Peyer's patch (tissue), 4 donors: Measurements from ENCODE around the gene BROX. TPM values are rescaled to one million over a fixed set of nuclear protein-coding genes. Genes with fewer than 3 reads are reported as not detected.

Source experiments
- DNase-seq, 3 donors: peaks; one replicate each; pipeline ENCODE4 v3.0.0-alpha.2; 2017 to 2019
- H3K27ac ChIP-seq, 4 donors: fragments of 200-600 bp; sonication (generic); one replicate each; pipeline ENCODE4 v1.5.1; 2016 to 2019
- H3K27me3 ChIP-seq, 2 donors: fragments of 200-600 bp; sonication (generic); one replicate each; pipeline ENCODE4 v1.5.1; 2019
- H3K36me3 ChIP-seq, 3 donors: fragments of 200-600 bp; sonication (generic); one replicate each; pipeline ENCODE4 v1.5.1; 2016 to 2019
- H3K4me1 ChIP-seq, 4 donors: fragments of 200-600 bp; sonication (generic); one replicate each; pipeline ENCODE4 v1.5.1; 2016 to 2019
- H3K4me3 ChIP-seq, 4 donors: fragments of 200-600 bp; sonication (generic); 1 replicate in 3 of 4; 2 replicates in 1 of 4; pipeline ENCODE4 v1.5.1; 2016 to 2019; ENCODE audit warnings: mild to moderate bottlenecking in 1 of 4
- H3K9me3 ChIP-seq, 4 donors: fragments of 200-600 bp; sonication (generic); one replicate each; pipeline ENCODE4 v1.5.1; 2016 to 2019; ENCODE audit warnings: mild to moderate bottlenecking in 1 of 4
- POLR2A ChIP-seq, 2 donors: fragments of 450-650 bp; IDR thresholded peaks; one replicate each; pipeline ENCODE4 v1.5.1; 2017; ENCODE audit warnings: antibody characterized with exemption in 2 of 2, mild to moderate bottlenecking in 2 of 2, moderate library complexity in 2 of 2
- total RNA-seq, 4 donors: library from RNA; depleted of rRNA; stranded (reverse); fragments of >200 nt; gene quantifications; one replicate each; pipeline ENCODE4 v1.1.0, GENCODE V29; 2016
- TF ChIP-seq, protein P1 (sequence below), 6 experiments: fragments of 450-650 bp in 4 of 6; fragments of 200-600 bp in 2 of 6; sonication (generic) in 1 of 6; IDR thresholded peaks; one replicate each; pipeline ENCODE4 v1.5.1; 2017 to 2019; ENCODE audit warnings: antibody characterized with exemption in 6 of 6, mild to moderate bottlenecking in 3 of 6, moderate library complexity in 1 of 6

Gene BROX
- total RNA-seq, 4 donors from 2014 or later, result 37.7 to 57.4 (median 43.9) TPM

DNA sequence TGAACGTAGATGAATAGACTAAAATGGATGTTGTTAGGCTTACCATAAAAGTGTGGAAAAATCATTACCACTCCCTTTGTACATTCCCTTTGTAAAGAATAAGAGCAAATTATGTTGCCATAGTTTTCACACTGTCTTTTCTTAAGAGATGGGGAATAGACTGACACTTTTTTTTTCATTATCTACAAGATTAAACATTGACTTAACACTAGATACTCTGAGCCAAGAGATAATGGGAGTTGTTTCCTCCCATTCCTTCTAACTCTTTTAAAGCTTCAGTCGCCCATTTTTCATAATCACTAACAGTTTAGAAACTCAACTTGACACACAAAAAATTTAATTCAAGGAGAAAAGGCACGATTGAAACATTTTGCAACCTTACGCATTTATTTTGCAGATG is 10.2 kb upstream of the BROX start:
- H3K9me3 ChIP-seq, result no peaks in the 10 kb centered on the region
- H3K27ac ChIP-seq, result no peak overlapping the region
- H3K27me3 ChIP-seq, result no peaks in the 10 kb centered on the region
- H3K36me3 ChIP-seq, result peaks cover 0 to 19% (median 0%) of the 10 kb centered on the region in 3 donors
- TF ChIP-seq POLR2A (IDR thresholded peaks at IDR 0.05), result no peak
- TF ChIP-seq, protein P1, sequence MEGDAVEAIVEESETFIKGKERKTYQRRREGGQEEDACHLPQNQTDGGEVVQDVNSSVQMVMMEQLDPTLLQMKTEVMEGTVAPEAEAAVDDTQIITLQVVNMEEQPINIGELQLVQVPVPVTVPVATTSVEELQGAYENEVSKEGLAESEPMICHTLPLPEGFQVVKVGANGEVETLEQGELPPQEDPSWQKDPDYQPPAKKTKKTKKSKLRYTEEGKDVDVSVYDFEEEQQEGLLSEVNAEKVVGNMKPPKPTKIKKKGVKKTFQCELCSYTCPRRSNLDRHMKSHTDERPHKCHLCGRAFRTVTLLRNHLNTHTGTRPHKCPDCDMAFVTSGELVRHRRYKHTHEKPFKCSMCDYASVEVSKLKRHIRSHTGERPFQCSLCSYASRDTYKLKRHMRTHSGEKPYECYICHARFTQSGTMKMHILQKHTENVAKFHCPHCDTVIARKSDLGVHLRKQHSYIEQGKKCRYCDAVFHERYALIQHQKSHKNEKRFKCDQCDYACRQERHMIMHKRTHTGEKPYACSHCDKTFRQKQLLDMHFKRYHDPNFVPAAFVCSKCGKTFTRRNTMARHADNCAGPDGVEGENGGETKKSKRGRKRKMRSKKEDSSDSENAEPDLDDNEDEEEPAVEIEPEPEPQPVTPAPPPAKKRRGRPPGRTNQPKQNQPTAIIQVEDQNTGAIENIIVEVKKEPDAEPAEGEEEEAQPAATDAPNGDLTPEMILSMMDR (IDR thresholded peaks at IDR 0.05), result no peak
- no peak overlapping the region for H3K4me3 ChIP-seq
- no peaks in the 10 kb centered on the region for H3K4me1 ChIP-seq
- no peak for DNase-seq

DNA sequence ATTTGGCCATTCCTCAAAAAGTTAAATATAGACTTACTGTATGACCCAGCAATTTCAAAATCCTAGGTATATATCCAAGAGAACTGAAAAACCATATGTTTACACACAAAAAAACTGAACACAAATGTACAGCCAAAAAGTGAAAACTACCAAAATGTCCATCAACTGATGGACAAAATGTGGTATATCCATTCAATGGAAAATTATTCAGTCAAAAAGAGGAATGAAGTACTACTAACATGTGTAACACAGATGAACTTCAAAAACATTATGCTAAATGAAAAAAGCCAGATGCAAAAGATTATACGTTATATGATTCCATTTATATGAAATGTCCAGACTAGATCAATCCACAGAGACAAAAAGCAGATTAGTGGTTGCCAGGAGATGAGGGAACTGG is 8.1 kb upstream of the BROX start:
- no peak overlapping the region for H3K27ac ChIP-seq
- DNase-seq, result no peak
- no peak overlapping the region for H3K4me3 ChIP-seq

DNA sequence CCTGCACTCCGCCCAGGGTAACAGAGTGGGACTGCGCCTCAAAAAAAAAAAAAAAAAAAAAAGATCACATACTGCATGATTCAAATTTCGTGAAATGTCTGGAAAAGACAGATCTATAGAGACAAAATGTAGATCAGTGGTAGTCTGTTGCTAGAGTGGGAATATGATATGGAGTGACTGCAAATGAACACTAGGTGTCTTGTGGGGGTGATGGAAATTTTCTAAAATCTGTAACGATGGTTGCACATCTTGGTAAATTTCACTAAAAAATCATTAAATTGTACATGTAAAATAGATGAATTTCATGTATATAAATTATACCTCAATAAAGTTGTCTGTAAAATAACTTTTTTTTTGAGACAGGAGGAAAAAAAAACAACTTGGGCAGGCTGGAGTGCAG is 5.5 kb upstream of the BROX start:
- Histone ChIP-seq H3K27ac (no peak overlapping the region), H3K4me3 (no peak overlapping the region), H3K9me3 (no peaks in the 10 kb centered on the region), H3K27me3 (no peaks in the 10 kb centered on the region), H3K36me3 (peaks cover 0 to 9% (median 0%) of the 10 kb centered on the region in 3 donors), H3K4me1 (peaks cover 0 to 8% (median 5%) of the 10 kb centered on the region in 4 donors)
- DNase-seq, result no peak
- TF ChIP-seq POLR2A (IDR thresholded peaks at IDR 0.05), result no peak
- TF ChIP-seq, protein P1 (IDR thresholded peaks at IDR 0.05), result peak in 1 of 6 experiments; percentile 2

More for the DNA sequence above, 8.1 kb upstream of the BROX start:
- TF ChIP-seq, protein P1 (IDR thresholded peaks at IDR 0.05), result no peak
- no peak for TF ChIP-seq POLR2A (IDR thresholded peaks at IDR 0.05)
- Histone ChIP-seq H3K36me3 (peaks cover 0 to 19% (median 0%) of the 10 kb centered on the region in 3 donors), H3K4me1 (no peaks in the 10 kb centered on the region), H3K9me3 (no peaks in the 10 kb centered on the region), H3K27me3 (no peaks in the 10 kb centered on the region)

DNA sequence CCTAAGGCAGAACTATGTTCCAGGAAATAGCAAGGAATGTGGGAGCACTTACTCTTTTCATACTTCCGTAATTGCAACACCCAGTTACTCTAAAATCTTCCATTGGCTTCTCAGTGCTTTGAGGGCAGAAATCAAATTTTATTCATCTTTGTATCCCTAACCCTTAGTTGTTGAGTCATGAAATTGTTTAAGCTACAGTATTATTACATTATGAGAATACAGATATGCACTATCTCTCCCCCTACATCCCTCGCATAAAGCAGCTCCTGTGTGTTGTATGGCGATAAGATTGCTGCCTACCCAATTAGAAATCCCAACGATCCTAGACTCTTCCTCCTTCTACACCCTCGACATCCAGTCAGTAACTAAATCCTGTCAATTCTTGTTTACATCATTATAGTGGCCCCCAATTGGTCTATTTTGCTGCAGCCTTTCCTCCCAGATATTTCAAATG is 2.6 kb upstream of the BROX start:
- peaks cover 0 to 15% (median 5%) of the 10 kb centered on the region in 4 donors for H3K4me1 ChIP-seq
- no peak for DNase-seq
- TF ChIP-seq, protein P1 (IDR thresholded peaks at IDR 0.05), result no peak
- TF ChIP-seq POLR2A (IDR thresholded peaks at IDR 0.05), result no peak
- H3K27ac ChIP-seq, result no peak overlapping the region
- H3K27me3 ChIP-seq, result no peaks in the 10 kb centered on the region
- no peaks in the 10 kb centered on the region for H3K9me3 ChIP-seq
- H3K36me3 ChIP-seq, result no peaks in the 10 kb centered on the region
- H3K4me3 ChIP-seq, result no peak overlapping the region

DNA sequence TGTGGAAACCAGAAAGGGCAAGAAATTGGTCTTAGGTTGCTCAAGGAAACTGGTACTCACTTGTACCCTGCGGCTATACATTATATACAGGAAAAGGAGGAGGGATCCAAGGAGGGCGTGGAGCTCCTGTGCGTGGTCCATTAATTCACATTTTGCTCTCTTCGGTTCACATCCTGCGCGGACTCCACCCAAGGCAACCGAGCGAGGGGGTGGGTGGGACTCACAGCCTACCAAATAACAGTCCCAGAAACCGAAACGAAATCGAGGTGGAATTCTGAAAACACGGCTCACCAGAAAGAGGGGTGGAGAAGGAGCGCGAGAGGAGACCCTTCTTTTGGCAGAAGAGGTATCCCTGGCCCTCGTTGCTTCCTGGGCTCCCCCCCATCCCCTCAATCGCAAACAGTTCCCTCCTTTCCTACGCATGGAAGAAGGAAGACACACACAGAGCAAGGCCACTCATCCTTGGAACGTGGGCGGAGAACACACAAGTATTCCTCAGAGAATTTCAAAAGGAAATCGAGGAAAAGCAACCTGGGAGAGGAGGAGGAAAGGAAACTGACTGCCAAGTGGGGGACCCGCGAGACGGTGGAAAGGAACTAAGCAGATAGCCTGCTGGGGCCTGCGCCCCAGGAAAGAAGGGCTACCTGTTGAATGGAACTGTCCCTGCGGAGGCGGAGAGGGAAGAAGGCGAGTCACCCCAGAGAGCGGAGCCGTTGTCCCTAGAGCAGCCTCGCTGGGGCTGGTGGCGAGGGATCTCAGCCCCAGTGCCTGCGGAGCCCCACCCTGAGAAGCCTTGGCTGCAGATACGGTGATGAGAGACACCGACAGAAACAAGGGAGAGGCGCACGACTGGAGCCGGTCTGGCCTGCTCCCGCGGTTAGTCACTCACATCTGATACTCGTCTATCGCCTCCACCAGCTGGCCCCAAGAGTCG is 778 bp upstream of the BROX start:
- Histone ChIP-seq H3K9me3 (no peaks in the 10 kb centered on the region), H3K27me3 (no peaks in the 10 kb centered on the region), H3K36me3 (peaks cover 0 to 17% (median 0%) of the 10 kb centered on the region in 3 donors), H3K4me3 (peak overlapping the region; percentile 58 to 94 (median 80)), H3K4me1 (peaks cover 0 to 18% (median 5%) of the 10 kb centered on the region in 4 donors), H3K27ac (peak overlapping the region; percentile 87 to 98 (median 96))
- peak; percentile 73 to 78 (median 76) for DNase-seq
- TF ChIP-seq, protein P1 (IDR thresholded peaks at IDR 0.05), result no peak
